Spleen (tissue), 7 donors: Measurements from ENCODE around the gene HAGH.

ENCODE experiments used
- POLR2A ChIP-seq, 3 donors: fragments of 450-650 bp; IDR thresholded peaks; one replicate each; pipeline ENCODE4 v1.5.1; 2017; ENCODE audit warnings: antibody characterized with exemption in 3 of 3, mild to moderate bottlenecking in 1 of 3
- POLR2AphosphoS5 ChIP-seq, 3 donors: sonication (generic); formaldehyde crosslinking; IDR thresholded peaks; one replicate each; pipeline ENCODE4 v1.5.1; 2017; ENCODE audit warnings: antibody characterized with exemption in 3 of 3
- TF ChIP-seq, protein P1 (sequence below), 11 experiments: fragments of 200-600 bp in 7 of 11; fragments of 450-650 bp in 4 of 11; sonication (generic) in 4 of 11; IDR thresholded peaks in 8 of 11; conservative IDR thresholded peaks in 3 of 11; 1 replicate in 7 of 11; 2 replicates in 4 of 11; pipeline versions ENCODE4 v1.4.0 to v1.8.0; 2016 to 2021; ENCODE audit warnings: antibody characterized with exemption in 11 of 11, inconsistent platforms in 4 of 11, mild to moderate bottlenecking in 1 of 11
- donor health status: DM: no; HTN: no; CAD: no; lungs with moderate emphysema.
- donor health status: DM: no; HTN: no; CAD: no.
- donor health status: DM: no; HTN: no; CAD: no.

GRCh38 chr16:1861730-1862129, 35.1 kb upstream of the HAGH start:
- TF ChIP-seq, protein P1, sequence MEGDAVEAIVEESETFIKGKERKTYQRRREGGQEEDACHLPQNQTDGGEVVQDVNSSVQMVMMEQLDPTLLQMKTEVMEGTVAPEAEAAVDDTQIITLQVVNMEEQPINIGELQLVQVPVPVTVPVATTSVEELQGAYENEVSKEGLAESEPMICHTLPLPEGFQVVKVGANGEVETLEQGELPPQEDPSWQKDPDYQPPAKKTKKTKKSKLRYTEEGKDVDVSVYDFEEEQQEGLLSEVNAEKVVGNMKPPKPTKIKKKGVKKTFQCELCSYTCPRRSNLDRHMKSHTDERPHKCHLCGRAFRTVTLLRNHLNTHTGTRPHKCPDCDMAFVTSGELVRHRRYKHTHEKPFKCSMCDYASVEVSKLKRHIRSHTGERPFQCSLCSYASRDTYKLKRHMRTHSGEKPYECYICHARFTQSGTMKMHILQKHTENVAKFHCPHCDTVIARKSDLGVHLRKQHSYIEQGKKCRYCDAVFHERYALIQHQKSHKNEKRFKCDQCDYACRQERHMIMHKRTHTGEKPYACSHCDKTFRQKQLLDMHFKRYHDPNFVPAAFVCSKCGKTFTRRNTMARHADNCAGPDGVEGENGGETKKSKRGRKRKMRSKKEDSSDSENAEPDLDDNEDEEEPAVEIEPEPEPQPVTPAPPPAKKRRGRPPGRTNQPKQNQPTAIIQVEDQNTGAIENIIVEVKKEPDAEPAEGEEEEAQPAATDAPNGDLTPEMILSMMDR (IDR thresholded peaks at IDR 0.05 in 8 of 11, conservative IDR thresholded peaks at IDR 0.05 in 3 of 11): no peak
- no peak for TF ChIP-seq POLR2AphosphoS5 (IDR thresholded peaks at IDR 0.05)
- TF ChIP-seq POLR2A (IDR thresholded peaks at IDR 0.05): no peak
